OCI-LY7 (cell line): ENCODE measurements around the gene ERGIC1. TPM values are rescaled to one million over a fixed set of nuclear protein-coding genes. Genes with fewer than 3 reads are reported as not detected.

Experiments used
- BruUV-seq: library from RNA; stranded (reverse); fragments of 400-500 nt; replicated peaks from 2 replicates; lab custom pipeline; 2021; lab: Mats Ljungman, UMichigan
- CTCF ChIA-PET: fragments of 300-600 bp; sonication (Branson Sonifier 250); formaldehyde crosslinking; loops from one replicate; lab custom pipeline; 2022; ENCODE audit warnings: antibody characterized with exemption; ENCODE audit not compliant: unreplicated experiment; lab: Charles Lee
- POLR2A ChIA-PET: fragments of 300-600 bp; sonication (Branson Sonifier 250); formaldehyde crosslinking; loops from one replicate; lab custom pipeline; 2022; ENCODE audit warnings: antibody characterized with exemption; lab: Charles Lee
- DNase-seq: peaks from one replicate; pipeline ENCODE4 v3.0.0-alpha.2; 2015; ENCODE audit warnings: low spot score
- H2AFZ ChIP-seq: fragments of 200-600 bp; sonication (generic), shearing (Covaris generic); 2 replicates; pipeline ENCODE4 v1.6.1; 2014; ENCODE audit warnings: mild to moderate bottlenecking, antibody characterized with exemption, low read length, moderate library complexity
- H3K27ac ChIP-seq: fragments of 200-600 bp; sonication (generic); 2 replicates; pipeline ENCODE4 v1.5.1; 2014; ENCODE audit warnings: mixed run types, low read depth, mild to moderate bottlenecking, moderate library complexity, low read length, inconsistent platforms; ENCODE audit not compliant: poor library complexity, severe bottlenecking
- H3K36me3 ChIP-seq: fragments of 200-600 bp; sonication (generic); 2 replicates; pipeline ENCODE4 v1.6.1; 2014; ENCODE audit warnings: mild to moderate bottlenecking, antibody characterized with exemption, low read length, moderate library complexity, mixed read lengths; ENCODE audit not compliant: insufficient read depth
- H3K4me1 ChIP-seq: fragments of 200-600 bp; sonication (generic); 2 replicates; pipeline ENCODE4 v1.5.1; 2014; ENCODE audit warnings: mild to moderate bottlenecking, low read length; ENCODE audit not compliant: insufficient read depth, poor library complexity, severe bottlenecking
- H3K4me2 ChIP-seq: fragments of 200-600 bp; sonication (generic); 2 replicates; pipeline ENCODE4 v1.6.1; 2014; ENCODE audit warnings: mild to moderate bottlenecking, low read length
- H3K4me3 ChIP-seq: fragments of 200-600 bp; sonication (generic); 2 replicates; pipeline ENCODE4 v1.5.1; 2014; ENCODE audit warnings: mild to moderate bottlenecking, low read depth, low read length; ENCODE audit not compliant: poor library complexity, severe bottlenecking
- H3K79me2 ChIP-seq: fragments of 200-600 bp; sonication (generic); 2 replicates; pipeline ENCODE4 v1.6.1; 2016; ENCODE audit warnings: low read depth, mild to moderate bottlenecking, low read length, moderate library complexity, mixed read lengths; ENCODE audit not compliant: insufficient read depth
- H3K9me2 ChIP-seq: fragments of 200-600 bp; sonication (generic); 2 replicates; pipeline ENCODE4 v1.6.1; 2016; ENCODE audit warnings: mild to moderate bottlenecking, low read length, mixed read lengths; ENCODE audit not compliant: insufficient read depth
- H3K9me3 ChIP-seq: fragments of 200-600 bp; sonication (generic); 2 replicates; pipeline ENCODE4 v1.6.1; 2014; ENCODE audit warnings: mild to moderate bottlenecking, mixed run types, low read length, mixed read lengths
- H4K20me1 ChIP-seq: fragments of 200-600 bp; sonication (generic); 2 replicates; pipeline ENCODE4 v1.6.1; 2014; ENCODE audit warnings: mild to moderate bottlenecking, antibody characterized with exemption, low read length, moderate library complexity, mixed read lengths; ENCODE audit not compliant: insufficient read depth
- CTCF ChIP-seq: fragments of 200-600 bp; sonication (generic); conservative IDR thresholded peaks from 2 replicates; pipeline ENCODE4 v1.5.1; 2014; ENCODE audit warnings: mild to moderate bottlenecking, antibody characterized with exemption, low read length, moderate library complexity, mixed read lengths
- EZH2phosphoT487 ChIP-seq: fragments of 200-600 bp; sonication (generic); IDR thresholded peaks from 2 replicates; pipeline ENCODE4 v1.6.1; 2018; ENCODE audit warnings: low read depth, borderline replicate concordance, mild to moderate bottlenecking, mixed run types, antibody characterized with exemption, low read length, moderate library complexity, mixed read lengths
- intact Hi-C: fragments of 100-400 bp; cut with micrococcal nuclease; formaldehyde crosslinking; loops from one replicate; pipeline ENCODE4 v1.10.0; 2022; ENCODE audit not compliant: unreplicated experiment
- total RNA-seq, 2 experiments: library from RNA; depleted of rRNA in 1 of 2; stranded (reverse); fragments of >200 nt in 1 of 2; shearing (Covaris generic) in 1 of 2; gene quantifications; 2 replicates each; pipeline ENCODE4 v1.2.3, GENCODE V29; 2014 to 2022

The ERGIC1 gene
- total RNA-seq, 2 experiments from 2014 or later, result 125 to 178 TPM

GRCh38 chr5:172795318-172795977, 38.6 kb upstream of the ERGIC1 start:
- ChIA-PET CTCF (no interaction called here), POLR2A (interaction anchor here (0.6 kb wide), 2 partner anchors 309 to 899 kb away, joined by 3 read pairs; no protein-coding TSS in a partner anchor)
- no peak overlapping the region for H2AFZ ChIP-seq

GRCh38 chr5:172796306-172796705, 37.7 kb upstream of the ERGIC1 start:
- ChIA-PET POLR2A (no interaction called here), CTCF (no interaction called here)
- Histone ChIP-seq H3K9me3 (no peaks in the 10 kb centered on the region), H4K20me1 (no peaks in the 10 kb centered on the region), H3K36me3 (no peaks in the 10 kb centered on the region), H3K79me2 (no peaks in the 10 kb centered on the region), H3K27ac (no peak overlapping the region), H3K4me2 (no peak overlapping the region), H3K4me3 (no peak overlapping the region), H3K4me1 (no peaks in the 10 kb centered on the region), H3K9me2 (no peaks in the 10 kb centered on the region), H2AFZ (no peak overlapping the region)
- no peak for TF ChIP-seq EZH2phosphoT487
- TF ChIP-seq CTCF, result no peak
- BruUV-seq, result no TSS peak
- DNase-seq, result no peak
- intact Hi-C loops, result no loop called here

More at GRCh38 chr5:172795318-172795977, 38.6 kb upstream of the ERGIC1 start:
- no peak overlapping the region for H3K4me2 ChIP-seq
- intact Hi-C loops, result no loop called here
- TF ChIP-seq CTCF (no peak), EZH2phosphoT487 (no peak)
- H3K4me3 ChIP-seq, result no peak overlapping the region
- no peaks in the 10 kb centered on the region for H3K9me2 ChIP-seq
- no peaks in the 10 kb centered on the region for H3K79me2 ChIP-seq
- H3K4me1 ChIP-seq, result no peaks in the 10 kb centered on the region
- no peaks in the 10 kb centered on the region for H4K20me1 ChIP-seq
- no peak for DNase-seq
- BruUV-seq, result no TSS peak
- no peaks in the 10 kb centered on the region for H3K9me3 ChIP-seq
- no peak overlapping the region for H3K27ac ChIP-seq
- H3K36me3 ChIP-seq, result no peaks in the 10 kb centered on the region

- intact Hi-C loops, result no loop called here
- POLR2A ChIA-PET, result interaction anchor here (1.4 kb wide), 1 partner anchor 41 kb away, joined by 3 read pairs; no protein-coding TSS in a partner anchor
Observed at GRCh38 chr5:172797771-172798191, 36.3 kb upstream of the ERGIC1 start.

More at GRCh38 chr5:172797771-172798191, 36.3 kb upstream of the ERGIC1 start:
- Histone ChIP-seq H2AFZ (no peak overlapping the region), H3K4me2 (no peak overlapping the region), H3K9me3 (no peaks in the 10 kb centered on the region), H3K4me3 (no peak overlapping the region), H3K27ac (no peak overlapping the region), H3K9me2 (no peaks in the 10 kb centered on the region), H4K20me1 (no peaks in the 10 kb centered on the region), H3K79me2 (no peaks in the 10 kb centered on the region), H3K36me3 (no peaks in the 10 kb centered on the region), H3K4me1 (no peaks in the 10 kb centered on the region)
- no TSS peak for BruUV-seq
- CTCF ChIA-PET, result no interaction called here
- no peak for DNase-seq
- TF ChIP-seq EZH2phosphoT487 (no peak), CTCF (no peak)
